Aorta (tissue), 5 donors: Measurements from ENCODE around the gene NRBF2. TPM values are rescaled to one million over a fixed set of nuclear protein-coding genes. Genes with fewer than 3 reads are reported as not detected.

ENCODE experiments used
- ATAC-seq: fragments of 200-7000 bp; cut with Tn5 transposase; one replicate; pipeline ENCODE4 v1.9.1; 2022; ENCODE audit warnings: moderate library complexity; ENCODE audit not compliant: low FRiP score
- DNase-seq, 2 donors: peaks; one replicate each; pipeline ENCODE4 v3.0.0-alpha.2; 2020
- H3K27ac ChIP-seq, 2 donors: one replicate each; pipeline ENCODE4 v1.5.1; 2013; ENCODE audit warnings: low read length in 2 of 2, mild to moderate bottlenecking in 2 of 2, moderate library complexity in 2 of 2, control low read depth in 1 of 2, inconsistent platforms in 1 of 2, low read depth in 1 of 2
- H3K27me3 ChIP-seq, 2 donors: one replicate each; pipeline ENCODE4 v1.6.1; 2013; ENCODE audit warnings: control low read depth in 1 of 2, low read length in 1 of 2, mild to moderate bottlenecking in 1 of 2, moderate library complexity in 1 of 2; ENCODE audit not compliant: insufficient read depth in 2 of 2, control insufficient read depth in 1 of 2
- H3K36me3 ChIP-seq, 2 donors: one replicate each; pipeline ENCODE4 v1.6.1; 2013; ENCODE audit warnings: control low read depth in 1 of 2, low read length in 1 of 2, mild to moderate bottlenecking in 1 of 2; ENCODE audit not compliant: insufficient read depth in 2 of 2, control insufficient read depth in 1 of 2
- H3K4me1 ChIP-seq, 2 donors: one replicate each; pipeline ENCODE4 v1.6.1; 2013; ENCODE audit warnings: low read length in 2 of 2, control low read depth in 1 of 2, mild to moderate bottlenecking in 1 of 2, moderate library complexity in 1 of 2; ENCODE audit not compliant: insufficient read depth in 2 of 2, control insufficient read depth in 1 of 2
- H3K4me3 ChIP-seq, 2 donors: one replicate each; pipeline ENCODE4 v1.5.1; 2013; ENCODE audit warnings: low read length in 2 of 2, control low read depth in 1 of 2, mild to moderate bottlenecking in 1 of 2
- H3K9me3 ChIP-seq: one replicate; pipeline ENCODE4 v1.6.1; 2013; ENCODE audit warnings: mild to moderate bottlenecking, low read length; ENCODE audit not compliant: control insufficient read depth
- WGBS, 2 donors: extraction: QIAGEN DNeasy Blood & Tissue Kit; methylation state at CpG; one replicate each; pipeline ENCODE4 v1.1.7; 2013; 5-methylcytosine and 5-hydroxymethylcytosine counted together
- intact Hi-C, 2 donors: fragments of 100-400 bp; cut with DNase I; formaldehyde crosslinking; loops; one replicate each; pipeline versions ENCODE4 v1.14.2 to v1.15.0; 2022
- polyA plus RNA-seq, 2 donors: library from polyadenylated mRNA; stranded (reverse); fragments of 200-250 nt; gene quantifications; one replicate each; pipeline ENCODE4 v1.2.3, GENCODE V29; 2013
- total RNA-seq, 2 donors: library from RNA; stranded (reverse); fragmentation: NEBNext Ultra II Directional; extraction: Animal tissue kit (Norgen Biotek cat#: 25700); gene quantifications; one replicate each; pipeline ENCODE4 v1.2.1, GENCODE V29; 2021
- donor health status: healthy with polysubstance abuse.
- donor health status: Bipolar disorder and iron deficiency.
- donor health status: DM: no; HTN: no; CAD: no.
- donor health status: DM: no; HTN: no; CAD: no.
- donor health status: DM: yes; HTN: yes; CAD: no.

NRBF2 gene
- total and polyA plus RNA-seq, 4 donors: 8.5 to 19.0 (median 16.9) TPM

- no peaks in the 10 kb centered on the region for H3K9me3 ChIP-seq
- H3K36me3 ChIP-seq: no peaks in the 10 kb centered on the region
- ATAC-seq: peak; percentile 65
- WGBS, 2 donors: 59 to 61% methylated on average over 4 of the region's 4 CpGs
- peaks cover 0 to 2% of the 10 kb centered on the region in 2 donors for H3K4me1 ChIP-seq
- no peak overlapping the region for H3K27ac ChIP-seq
- H3K27me3 ChIP-seq: peaks cover 0 to 1% of the 10 kb centered on the region in 2 donors
- DNase-seq: peak in 1 of 2 donors; percentile 82
- H3K4me3 ChIP-seq: no peak overlapping the region
- intact Hi-C loops: loop anchor here in 1 of 2 donors (2.0 kb wide), 2 partner anchors 19 to 517 kb away; partner anchors contain the start of gene NRBF2
Measured at GRCh38 chr10:63114031-63114814, 18.9 kb upstream of the NRBF2 start.

- Histone ChIP-seq H3K27me3 (no peaks in the 10 kb centered on the region), H3K9me3 (no peaks in the 10 kb centered on the region), H3K36me3 (no peaks in the 10 kb centered on the region), H3K27ac (peak overlapping the region; percentile 20 to 28), H3K4me1 (peaks cover 0 to 2% of the 10 kb centered on the region in 2 donors), H3K4me3 (no peak overlapping the region)
- intact Hi-C loops: loop anchor here in 1 of 2 donors (2.0 kb wide), 2 partner anchors 17 to 515 kb away; partner anchors contain the start of gene NRBF2
- 1 to 6% methylated on average over 7 of the region's 7 CpGs for WGBS, 2 donors
- ATAC-seq (peak; percentile 96), DNase-seq (peak; percentile 91 to 93)
Measured at GRCh38 chr10:63115732-63116383, 17.3 kb upstream of the NRBF2 start.

GRCh38 chr10:63116452-63117072 is 16.6 kb upstream of the NRBF2 start:
- no peak for ATAC-seq
- Histone ChIP-seq H3K36me3 (no peaks in the 10 kb centered on the region), H3K9me3 (no peaks in the 10 kb centered on the region), H3K4me3 (no peak overlapping the region), H3K27me3 (no peaks in the 10 kb centered on the region), H3K4me1 (peaks cover 0 to 2% of the 10 kb centered on the region in 2 donors), H3K27ac (peak overlapping the region in 1 of 2 donors; percentile 28)
- 66 to 70% methylated on average over 3 of the region's 3 CpGs for WGBS, 2 donors
- intact Hi-C loops: no loop called here
- no peak for DNase-seq

- Histone ChIP-seq H3K36me3 (no peaks in the 10 kb centered on the region), H3K4me1 (peaks cover 0 to 2% of the 10 kb centered on the region in 2 donors), H3K27ac (no peak overlapping the region), H3K4me3 (no peak overlapping the region), H3K27me3 (no peaks in the 10 kb centered on the region), H3K9me3 (no peaks in the 10 kb centered on the region)
- DNase-seq: no peak
- intact Hi-C loops: no loop called here
- ATAC-seq: no peak
Measured at GRCh38 chr10:63119041-63119440, 14.1 kb upstream of the NRBF2 start.

GRCh38 chr10:63120554-63120953 is 12.6 kb upstream of the NRBF2 start:
- DNase-seq: peak in 1 of 2 donors; percentile 36
- Histone ChIP-seq H3K27me3 (no peaks in the 10 kb centered on the region), H3K27ac (no peak overlapping the region), H3K9me3 (no peaks in the 10 kb centered on the region), H3K4me3 (no peak overlapping the region), H3K4me1 (peaks cover 0 to 2% of the 10 kb centered on the region in 2 donors), H3K36me3 (no peaks in the 10 kb centered on the region)
- no peak for ATAC-seq
- intact Hi-C loops: no loop called here

- DNase-seq (no peak), ATAC-seq (no peak)
- no peak overlapping the region for H3K27ac ChIP-seq
- 89 to 91% methylated on average over 2 of the region's 2 CpGs for WGBS, 2 donors
- no peaks in the 10 kb centered on the region for H3K27me3 ChIP-seq
- no peaks in the 10 kb centered on the region for H3K9me3 ChIP-seq
- no peak overlapping the region for H3K4me3 ChIP-seq
- no peaks in the 10 kb centered on the region for H3K36me3 ChIP-seq
- H3K4me1 ChIP-seq: no peaks in the 10 kb centered on the region
- intact Hi-C loops: no loop called here
Measured at GRCh38 chr10:63123727-63124362, 9.3 kb upstream of the NRBF2 start.

GRCh38 chr10:63125459-63125858 is 7.7 kb upstream of the NRBF2 start:
- H3K9me3 ChIP-seq: no peaks in the 10 kb centered on the region
- H3K4me3 ChIP-seq: no peak overlapping the region
- H3K27ac ChIP-seq: no peak overlapping the region
- intact Hi-C loops: no loop called here
- no peaks in the 10 kb centered on the region for H3K36me3 ChIP-seq
- ATAC-seq (no peak), DNase-seq (no peak)
- 79 to 91% methylated on average over 2 of the region's 2 CpGs for WGBS, 2 donors
- no peaks in the 10 kb centered on the region for H3K4me1 ChIP-seq
- H3K27me3 ChIP-seq: no peaks in the 10 kb centered on the region

- Histone ChIP-seq H3K4me3 (no peak overlapping the region), H3K4me1 (no peaks in the 10 kb centered on the region), H3K27me3 (no peaks in the 10 kb centered on the region), H3K27ac (no peak overlapping the region), H3K36me3 (no peaks in the 10 kb centered on the region), H3K9me3 (no peaks in the 10 kb centered on the region)
- no peak for ATAC-seq
- no peak for DNase-seq
- 69 to 71% methylated on average over 4 of the region's 4 CpGs for WGBS, 2 donors
- intact Hi-C loops: no loop called here
Measured at GRCh38 chr10:63128443-63128842, 4.7 kb upstream of the NRBF2 start.
